Progenitor cell of endocrine pancreas (in vitro differentiated cells): ENCODE data around the gene CD37. TPM values are rescaled to one million over a fixed set of nuclear protein-coding genes. Genes with fewer than 3 reads are reported as not detected.
A peak's percentile ranks its signal among the peaks of the same experiment; 100 is the strongest.
"Not testable (repeated sequence)": the region's sequence is repeated elsewhere in the genome, so short reads cannot be mapped to it uniquely, and the experiment has no call there.

Source experiments
- DNase-seq: peaks from one replicate; pipeline ENCODE4 v3.0.0; 2021; ENCODE audit warnings: low spot score; ENCODE audit not compliant: unreplicated experiment
- H3K27ac Mint-ChIP-seq: 2 replicates; pipeline ENCODE4 v1.8.0; 2021; ENCODE audit warnings: mild to moderate bottlenecking, moderate library complexity, mixed read lengths
- H3K27me3 Mint-ChIP-seq: 2 replicates; pipeline ENCODE4 v1.8.0; 2021; ENCODE audit warnings: mixed read lengths
- H3K36me3 Mint-ChIP-seq: 2 replicates; pipeline ENCODE4 v1.8.0; 2022; ENCODE audit warnings: mixed read lengths; ENCODE audit not compliant: insufficient read depth
- H3K4me1 Mint-ChIP-seq: 2 replicates; pipeline ENCODE4 v1.8.0; 2021; ENCODE audit warnings: low read depth, mixed read lengths
- H3K4me3 Mint-ChIP-seq: 2 replicates; pipeline ENCODE4 v1.8.0; 2021; ENCODE audit warnings: low read depth, mild to moderate bottlenecking, moderate library complexity, mixed read lengths
- H3K9me3 Mint-ChIP-seq: 2 replicates; pipeline ENCODE4 v1.8.0; 2021; ENCODE audit warnings: low read depth, mixed read lengths
- CTCF ChIP-seq: fragments of 200-600 bp; sonication (generic); IDR thresholded peaks from one replicate; pipeline ENCODE4 v1.5.0; 2021; ENCODE audit warnings: antibody characterized with exemption, mild to moderate bottlenecking; ENCODE audit not compliant: unreplicated experiment
- total RNA-seq: library from RNA; stranded (reverse); gene quantifications from 2 replicates; pipeline ENCODE4 v1.2.1, GENCODE V29; 2021

Gene CD37
- total RNA-seq, 1 donor from 2014 or later: not detected

- no peaks in the 10 kb centered on the region for H3K36me3 Mint-ChIP-seq
- no peak for TF ChIP-seq CTCF
- H3K27ac Mint-ChIP-seq: no peak overlapping the region
- no peaks in the 10 kb centered on the region for H3K4me1 Mint-ChIP-seq
- no peak overlapping the region for H3K4me3 Mint-ChIP-seq
- H3K9me3 Mint-ChIP-seq: no peaks in the 10 kb centered on the region
- no peaks in the 10 kb centered on the region for H3K27me3 Mint-ChIP-seq
- no peak for DNase-seq
Observed at GRCh38 chr19:49295208-49295880, 39.9 kb upstream of the CD37 start.

- H3K4me1 Mint-ChIP-seq: no peaks in the 10 kb centered on the region
- no peak for DNase-seq
Observed at GRCh38 chr19:49297403-49297802, 37.8 kb upstream of the CD37 start.

GRCh38 chr19:49298653-49299052, 36.6 kb upstream of the CD37 start:
- DNase-seq, H3K9me3 Mint-ChIP-seq, H3K4me3 Mint-ChIP-seq, H3K4me1 Mint-ChIP-seq, H3K27me3 Mint-ChIP-seq, H3K27ac Mint-ChIP-seq, H3K36me3 Mint-ChIP-seq: not testable (repeated sequence)

More at GRCh38 chr19:49297403-49297802, 37.8 kb upstream of the CD37 start:
- Mint-ChIP-seq H3K27ac (no peak overlapping the region), H3K4me3 (no peak overlapping the region), H3K9me3 (no peaks in the 10 kb centered on the region), H3K36me3 (no peaks in the 10 kb centered on the region), H3K27me3 (no peaks in the 10 kb centered on the region)
- TF ChIP-seq CTCF: no peak

GRCh38 chr19:49301165-49301865, 33.9 kb upstream of the CD37 start:
- Mint-ChIP-seq H3K27me3 (no peaks in the 10 kb centered on the region), H3K27ac (peak overlapping the region; percentile 69), H3K36me3 (peaks cover 4% of the 10 kb centered on the region), H3K9me3 (no peaks in the 10 kb centered on the region), H3K4me1 (no peaks in the 10 kb centered on the region), H3K4me3 (no peak overlapping the region)
- TF ChIP-seq CTCF: peak; percentile 88
- peak; percentile 58 for DNase-seq

GRCh38 chr19:49301866-49302252, 33.3 kb upstream of the CD37 start:
- H3K9me3 Mint-ChIP-seq: no peaks in the 10 kb centered on the region
- no peaks in the 10 kb centered on the region for H3K4me1 Mint-ChIP-seq
- TF ChIP-seq CTCF: no peak
- no peak overlapping the region for H3K4me3 Mint-ChIP-seq
- H3K27ac Mint-ChIP-seq: peak overlapping the region; percentile 69
- peaks cover 4% of the 10 kb centered on the region for H3K36me3 Mint-ChIP-seq
- no peaks in the 10 kb centered on the region for H3K27me3 Mint-ChIP-seq
- DNase-seq: no peak

GRCh38 chr19:49306734-49307133, 28.5 kb upstream of the CD37 start:
- peaks cover 23% of the 10 kb centered on the region for H3K36me3 Mint-ChIP-seq
- not testable (repeated sequence) for H3K9me3 Mint-ChIP-seq, H3K27me3 Mint-ChIP-seq, H3K4me1 Mint-ChIP-seq, DNase-seq, H3K27ac Mint-ChIP-seq, H3K4me3 Mint-ChIP-seq
